Measurements from ENCODE around the gene DND1. TPM values are rescaled to one million over a fixed set of nuclear protein-coding genes. Genes with fewer than 3 reads are reported as not detected.
"Not testable (repeated sequence)": the region's sequence is repeated elsewhere in the genome, so short reads cannot be mapped to it uniquely, and the experiment has no call there.

DND1 gene
- polyA plus RNA-seq, 1 donor (not counting 4 experiments of a cell fraction or from before 2014, with no cell fraction given), result 0.22 TPM

- H3K4me3 ChIP-seq (ENCODE audit: control insufficient read depth in 2 of 3, extremely low read depth in 1 of 3, insufficient read depth in 2 of 3, low read depth in 1 of 3, low read length in 3 of 3), result no peak overlapping the region
- no peak overlapping the region for H3K9ac ChIP-seq (ENCODE audit: control insufficient read depth, extremely low read depth, insufficient read depth, low read length)
- no peaks in the 10 kb centered on the region for H3K9me1 ChIP-seq (ENCODE audit: control insufficient read depth, extremely low read depth, insufficient read depth, low read length)
- no peak overlapping the region for H2AFZ ChIP-seq (ENCODE audit: control insufficient read depth, low read length)
- TF ChIP-seq EZH2 (IDR thresholded peaks at IDR 0.05; ENCODE audit: low read length), result no peak
- TF ChIP-seq CTCF (optimal IDR thresholded peaks at IDR 0.05 in 1 of 3, IDR thresholded peaks at IDR 0.05 in 1 of 3, conservative IDR thresholded peaks at IDR 0.05 in 1 of 3; ENCODE audit: extremely low read depth in 1 of 3, insufficient read depth in 2 of 3, low read length in 3 of 3), result no peak
- H3K4me1 ChIP-seq (ENCODE audit: control insufficient read depth, extremely low read depth, insufficient read depth, low read length), result peaks cover 15% of the 10 kb centered on the region
- DNase-seq (ENCODE audit: low read depth, low spot score) (no peak), FAIRE-seq (no peak)
- dilution Hi-C loops (cut with MboI; ENCODE audit: extremely low pct_ligation_motif_present, low sequenced_read_pairs), result no loop called here
- H3K36me3 ChIP-seq (ENCODE audit: control insufficient read depth in 2 of 2, extremely low read depth in 1 of 2, insufficient read depth in 2 of 2, low read length in 2 of 2), result no peaks in the 10 kb centered on the region
- no peaks in the 10 kb centered on the region for H3K9me3 ChIP-seq (ENCODE audit: control insufficient read depth, low read depth, low read length)
- peaks cover 7% of the 10 kb centered on the region for H3K27me3 ChIP-seq (ENCODE audit: control insufficient read depth, extremely low read depth, insufficient read depth, low read length)
- no peak overlapping the region for H3K4me2 ChIP-seq (ENCODE audit: control insufficient read depth, extremely low read depth, insufficient read depth, low read depth, low read length)
- no peaks in the 10 kb centered on the region for H4K20me1 ChIP-seq (ENCODE audit: control insufficient read depth, extremely low read depth, insufficient read depth, low read length)
- H3K79me2 ChIP-seq (ENCODE audit: control insufficient read depth, insufficient read depth, low read length), result no peaks in the 10 kb centered on the region
- no peak overlapping the region for H3K27ac ChIP-seq (ENCODE audit: control insufficient read depth, insufficient read depth, low read length)
Observed at GRCh38 chr5:140627972-140628371, 45.4 kb downstream of the DND1 start.

GRCh38 chr5:140624886-140625285 is 48.5 kb downstream of the DND1 start:
- H3K9me1 ChIP-seq (ENCODE audit: control insufficient read depth, extremely low read depth, insufficient read depth, low read length); FAIRE-seq; DNase-seq (ENCODE audit: low read depth, low spot score); H3K4me1 ChIP-seq (ENCODE audit: control insufficient read depth, extremely low read depth, insufficient read depth, low read length); dilution Hi-C loops (cut with MboI; ENCODE audit: extremely low pct_ligation_motif_present, low sequenced_read_pairs); H3K27me3 ChIP-seq (ENCODE audit: control insufficient read depth, extremely low read depth, insufficient read depth, low read length); H3K9ac ChIP-seq (ENCODE audit: control insufficient read depth, extremely low read depth, insufficient read depth, low read length); H3K9me3 ChIP-seq (ENCODE audit: control insufficient read depth, low read depth, low read length); H2AFZ ChIP-seq (ENCODE audit: control insufficient read depth, low read length); H3K36me3 ChIP-seq (ENCODE audit: control insufficient read depth in 2 of 2, extremely low read depth in 1 of 2, insufficient read depth in 2 of 2, low read length in 2 of 2); H3K27ac ChIP-seq (ENCODE audit: control insufficient read depth, insufficient read depth, low read length); H3K4me2 ChIP-seq (ENCODE audit: control insufficient read depth, extremely low read depth, insufficient read depth, low read depth, low read length); H3K79me2 ChIP-seq (ENCODE audit: control insufficient read depth, insufficient read depth, low read length); H3K4me3 ChIP-seq (ENCODE audit: control insufficient read depth in 2 of 3, extremely low read depth in 1 of 3, insufficient read depth in 2 of 3, low read depth in 1 of 3, low read length in 3 of 3); H4K20me1 ChIP-seq (ENCODE audit: control insufficient read depth, extremely low read depth, insufficient read depth, low read length): not testable (repeated sequence)

- H3K27ac ChIP-seq (ENCODE audit: control insufficient read depth, insufficient read depth, low read length); dilution Hi-C loops (cut with MboI; ENCODE audit: extremely low pct_ligation_motif_present, low sequenced_read_pairs); H3K4me3 ChIP-seq (ENCODE audit: control insufficient read depth in 2 of 3, extremely low read depth in 1 of 3, insufficient read depth in 2 of 3, low read depth in 1 of 3, low read length in 3 of 3); H3K27me3 ChIP-seq (ENCODE audit: control insufficient read depth, extremely low read depth, insufficient read depth, low read length); DNase-seq (ENCODE audit: low read depth, low spot score); H4K20me1 ChIP-seq (ENCODE audit: control insufficient read depth, extremely low read depth, insufficient read depth, low read length); H3K79me2 ChIP-seq (ENCODE audit: control insufficient read depth, insufficient read depth, low read length); H2AFZ ChIP-seq (ENCODE audit: control insufficient read depth, low read length); H3K9me3 ChIP-seq (ENCODE audit: control insufficient read depth, low read depth, low read length); H3K4me1 ChIP-seq (ENCODE audit: control insufficient read depth, extremely low read depth, insufficient read depth, low read length); H3K4me2 ChIP-seq (ENCODE audit: control insufficient read depth, extremely low read depth, insufficient read depth, low read depth, low read length); H3K9me1 ChIP-seq (ENCODE audit: control insufficient read depth, extremely low read depth, insufficient read depth, low read length); H3K9ac ChIP-seq (ENCODE audit: control insufficient read depth, extremely low read depth, insufficient read depth, low read length); FAIRE-seq; H3K36me3 ChIP-seq (ENCODE audit: control insufficient read depth in 2 of 2, extremely low read depth in 1 of 2, insufficient read depth in 2 of 2, low read length in 2 of 2): not testable (repeated sequence)
Observed at GRCh38 chr5:140623061-140623460, 50.3 kb downstream of the DND1 start.
